ENCODE measurements around the gene HSD17B12.
A peak's percentile ranks its signal among the peaks of the same experiment; 100 is the strongest.

HSD17B12 gene

DNA sequence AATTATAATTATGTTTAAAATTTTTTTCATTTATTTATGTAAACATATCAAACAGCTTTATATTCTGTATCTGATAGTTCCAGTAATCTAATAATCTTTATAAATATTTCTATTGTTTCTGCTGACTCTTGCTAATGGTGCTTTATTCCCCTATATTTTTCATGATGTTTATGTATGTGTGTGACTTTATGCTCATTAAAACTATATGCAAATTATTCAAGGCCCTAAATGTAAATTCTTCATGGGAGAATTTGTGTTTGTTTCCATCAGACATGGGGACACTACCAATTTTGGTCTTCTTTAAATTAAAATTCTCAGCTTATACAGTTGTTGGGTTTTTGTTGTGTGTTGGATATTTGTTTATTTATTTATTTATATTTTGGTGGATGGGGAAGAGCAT lies 186.4 kb downstream of the HSD17B12 start:
- TF ChIP-seq GATA1 (IDR thresholded peaks at IDR 0.05; ENCODE audit: low read depth, low read length) (no peak), POLR2A (IDR thresholded peaks at IDR 0.05; ENCODE audit: low read length) (no peak)
- DNase-seq = no peak

GRCh38 chr11:43868852-43869567 lies 188.5 kb downstream of the HSD17B12 start:
- peak; percentile 61 to 67 for DNase-seq
- TF ChIP-seq POLR2A (IDR thresholded peaks at IDR 0.05; ENCODE audit: low read length) (no peak), GATA1 (IDR thresholded peaks at IDR 0.05; ENCODE audit: low read depth, low read length) (no peak)

DNA sequence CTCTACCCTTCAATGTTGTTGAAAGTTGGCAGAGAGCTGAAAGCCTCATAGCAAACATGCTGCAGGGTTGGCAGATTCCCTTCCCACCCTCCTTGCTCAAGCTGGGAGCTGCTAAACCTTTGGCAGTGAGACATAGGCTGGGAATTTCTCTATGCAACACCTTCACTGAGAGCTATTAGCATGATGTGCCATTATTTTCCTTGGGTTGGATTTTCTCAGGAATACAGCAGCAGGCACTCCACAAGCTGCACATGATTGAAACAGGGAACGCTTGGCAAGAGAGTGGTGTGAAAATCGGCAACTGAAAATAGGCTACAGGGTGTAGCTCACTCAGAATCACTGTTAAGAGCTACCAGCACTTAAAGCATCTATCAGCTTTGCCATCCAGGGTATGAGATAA lies 190.5 kb downstream of the HSD17B12 start:
- TF ChIP-seq POLR2A (IDR thresholded peaks at IDR 0.05; ENCODE audit: low read length) (no peak), GATA1 (IDR thresholded peaks at IDR 0.05; ENCODE audit: low read depth, low read length) (no peak)
- no peak for DNase-seq

GRCh38 chr11:43872995-43873394 lies 192.5 kb downstream of the HSD17B12 start:
- TF ChIP-seq GATA1 (IDR thresholded peaks at IDR 0.05; ENCODE audit: low read depth, low read length) (no peak), POLR2A (IDR thresholded peaks at IDR 0.05; ENCODE audit: low read length) (no peak)
- DNase-seq = no peak

DNA sequence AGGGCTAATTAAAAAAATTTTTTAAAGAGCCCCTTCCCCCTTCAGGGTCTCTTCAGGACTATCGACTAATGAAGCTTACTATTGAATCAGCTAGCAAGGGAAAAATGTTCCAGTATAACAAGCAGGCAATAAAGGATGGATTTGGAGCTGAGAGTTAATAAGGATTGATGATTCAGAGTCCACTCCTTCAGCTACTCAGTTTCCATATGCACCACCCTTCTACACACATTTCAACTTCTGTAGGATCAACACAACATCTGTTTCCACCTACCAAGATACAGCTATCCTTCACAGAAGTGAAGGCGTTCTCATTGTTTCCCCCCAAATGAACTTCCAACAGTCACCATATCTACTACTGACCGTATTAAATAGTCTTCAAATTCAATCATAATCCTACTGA lies 193.5 kb downstream of the HSD17B12 start:
- TF ChIP-seq GATA1 (IDR thresholded peaks at IDR 0.05; ENCODE audit: low read depth, low read length) (no peak), POLR2A (IDR thresholded peaks at IDR 0.05; ENCODE audit: low read length) (no peak)
- no peak for DNase-seq

DNA sequence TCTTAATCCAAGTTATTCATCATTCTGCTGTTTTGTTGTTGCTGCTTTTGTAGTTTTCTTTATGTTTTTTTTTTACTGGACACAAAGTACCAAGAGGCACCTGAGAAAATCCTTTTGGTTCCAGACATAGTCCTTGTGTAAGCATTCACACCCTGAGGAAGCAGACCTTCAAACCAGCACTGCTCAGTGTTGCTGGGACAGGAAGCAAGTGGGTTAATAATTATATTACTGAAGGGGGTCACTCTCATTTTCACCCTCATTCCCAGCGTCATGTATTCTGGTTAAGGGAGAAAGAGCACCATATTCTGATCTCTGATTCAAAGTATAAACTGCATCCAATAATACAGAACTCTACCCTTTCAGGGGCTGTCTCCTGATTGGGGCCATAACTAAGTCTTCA lies 194.2 kb downstream of the HSD17B12 start:
- DNase-seq = no peak
- no peak for TF ChIP-seq POLR2A (IDR thresholded peaks at IDR 0.05; ENCODE audit: low read length)
- TF ChIP-seq GATA1 (IDR thresholded peaks at IDR 0.05; ENCODE audit: low read depth, low read length) = no peak

GRCh38 chr11:43879789-43880639 lies 199.5 kb downstream of the HSD17B12 start:
- DNase-seq = no peak
- no peak for TF ChIP-seq GATA1 (IDR thresholded peaks at IDR 0.05; ENCODE audit: low read depth, low read length)
- TF ChIP-seq POLR2A (IDR thresholded peaks at IDR 0.05; ENCODE audit: low read length) = no peak

DNA sequence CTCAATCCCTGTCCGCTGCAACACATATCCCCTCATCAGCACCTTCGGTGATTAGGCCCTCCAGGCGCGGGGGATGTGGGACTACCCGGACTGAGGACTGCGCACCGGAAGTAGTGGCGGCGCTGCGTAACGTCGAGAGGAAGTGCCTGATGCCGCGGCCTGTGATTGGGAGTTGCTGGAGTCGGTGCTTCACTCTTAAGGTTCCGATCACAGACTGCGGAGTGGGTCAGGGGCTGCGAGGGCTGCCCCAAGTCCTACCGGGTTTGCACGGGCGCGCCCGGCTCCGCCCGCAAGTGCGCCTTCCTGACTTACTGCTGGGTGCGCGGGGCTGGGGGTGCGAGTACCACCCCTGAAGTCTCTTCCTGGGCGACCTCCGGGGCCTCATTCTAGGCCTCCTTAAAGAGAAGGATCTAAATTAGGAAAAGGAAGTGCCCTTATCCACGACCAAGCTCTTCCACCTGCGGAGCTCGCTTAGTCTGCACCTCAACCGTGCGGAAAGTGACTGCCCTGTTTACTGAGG lies 200.2 kb downstream of the HSD17B12 start, which contains the start of gene ALKBH3:
TSS of gene ALKBH3 (plus strand) at position 192 of the 520 bp plus-strand sequence. CDS start 1,822 bp downstream, outside the sequence.
- TF ChIP-seq GATA1 (IDR thresholded peaks at IDR 0.05; ENCODE audit: low read depth, low read length) (no peak), POLR2A (IDR thresholded peaks at IDR 0.05; ENCODE audit: low read length) (peak; percentile 46)
- peak; percentile 93 to 96 for DNase-seq

DNA sequence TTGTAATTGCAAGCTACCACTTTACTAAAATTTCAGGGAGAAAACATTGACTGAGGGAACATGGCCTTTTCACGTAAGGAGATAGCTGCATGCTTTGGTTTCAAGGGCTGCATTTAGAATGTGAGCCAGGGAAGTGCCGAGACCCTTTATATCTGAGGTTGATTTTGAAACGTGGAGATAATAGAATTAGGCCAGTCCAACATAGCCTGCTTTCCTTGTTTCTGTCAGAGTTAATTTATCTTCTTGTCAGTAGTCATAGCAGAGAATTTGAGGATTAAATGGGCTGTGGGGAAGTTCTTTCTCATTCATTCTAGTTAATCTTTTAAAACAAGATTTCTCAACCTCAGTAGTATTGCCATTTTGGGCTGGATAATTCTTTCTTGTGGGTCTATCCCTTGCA lies 212.3 kb downstream of the HSD17B12 start:
- DNase-seq = no peak
- TF ChIP-seq GATA1 (IDR thresholded peaks at IDR 0.05; ENCODE audit: low read depth, low read length) (no peak), POLR2A (IDR thresholded peaks at IDR 0.05; ENCODE audit: low read length) (no peak)

- DNase-seq = no peak
- TF ChIP-seq POLR2A (IDR thresholded peaks at IDR 0.05; ENCODE audit: low read length) (no peak), GATA1 (IDR thresholded peaks at IDR 0.05; ENCODE audit: low read depth, low read length) (no peak)
Observed at GRCh38 chr11:43894546-43894945, 214.0 kb downstream of the HSD17B12 start.

- TF ChIP-seq POLR2A (IDR thresholded peaks at IDR 0.05; ENCODE audit: low read length) (no peak), GATA1 (IDR thresholded peaks at IDR 0.05; ENCODE audit: low read depth, low read length) (no peak)
- no peak for DNase-seq
Observed at GRCh38 chr11:43895601-43896000, 215.1 kb downstream of the HSD17B12 start.

GRCh38 chr11:43898574-43898973 lies 218.0 kb downstream of the HSD17B12 start:
- no peak for TF ChIP-seq POLR2A (IDR thresholded peaks at IDR 0.05; ENCODE audit: low read length)
- no peak for DNase-seq

- no peak for TF ChIP-seq GATA1 (IDR thresholded peaks at IDR 0.05; ENCODE audit: low read depth, low read length)
- no peak for TF ChIP-seq POLR2A (IDR thresholded peaks at IDR 0.05; ENCODE audit: low read length)
- no peak for DNase-seq
Observed at GRCh38 chr11:43899094-43899493, 218.6 kb downstream of the HSD17B12 start.

DNA sequence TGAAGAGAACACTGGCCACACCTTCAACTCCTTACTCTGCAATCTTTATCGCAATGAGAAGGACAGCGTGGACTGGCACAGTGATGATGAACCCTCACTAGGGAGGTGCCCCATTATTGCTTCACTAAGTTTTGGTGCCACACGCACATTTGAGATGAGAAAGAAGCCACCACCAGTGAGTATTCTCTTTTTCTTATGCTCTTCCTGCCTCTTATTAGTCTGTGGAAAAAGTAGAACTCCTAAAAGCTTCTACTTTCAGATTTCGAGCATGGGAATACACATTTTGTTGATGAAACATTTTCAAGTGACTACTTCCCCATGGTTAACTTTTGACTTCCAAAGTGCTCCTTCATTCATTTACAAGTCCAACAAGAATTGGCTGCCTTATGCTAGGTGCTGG lies 221.0 kb downstream of the HSD17B12 start:
- TF ChIP-seq GATA1 (IDR thresholded peaks at IDR 0.05; ENCODE audit: low read depth, low read length) (no peak), POLR2A (IDR thresholded peaks at IDR 0.05; ENCODE audit: low read length) (no peak)
- DNase-seq = no peak

Measured in erythroblast (primary cell).